Neural cell (in vitro differentiated cells): ENCODE results near the gene TEX261. TPM values are rescaled to one million over a fixed set of nuclear protein-coding genes. Genes with fewer than 3 reads are reported as not detected.

Experiments used
- H2AFZ ChIP-seq: fragments of 200-600, 300-800 bp; sonication (generic), shearing (Covaris generic); 2 replicates; pipeline ENCODE4 v1.6.0; 2014; ENCODE audit warnings: low read depth, mild to moderate bottlenecking, antibody characterized with exemption, low read length, moderate library complexity
- H3F3A ChIP-seq: fragments of 200-600 bp; shearing (Covaris generic); 2 replicates; pipeline ENCODE4 v1.6.1; 2016; ENCODE audit warnings: mild to moderate bottlenecking, moderate library complexity, mixed read lengths, antibody characterized with exemption, low read length; ENCODE audit not compliant: insufficient read depth, poor library complexity, severe bottlenecking
- H3K27ac ChIP-seq: fragments of 200-600, 300-800 bp; sonication (generic), shearing (Covaris generic); 2 replicates; pipeline ENCODE4 v1.5.1; 2014; ENCODE audit warnings: mild to moderate bottlenecking, low read length, moderate library complexity
- H3K27me3 ChIP-seq: fragments of 300-800, 200-600 bp; sonication (generic), shearing (Covaris generic); 2 replicates; pipeline ENCODE4 v1.6.0; 2014; ENCODE audit warnings: mild to moderate bottlenecking, low read depth, low read length, moderate library complexity; ENCODE audit not compliant: insufficient read depth
- H3K36me3 ChIP-seq: fragments of 300-800, 200-600 bp; sonication (generic), shearing (Covaris generic); 2 replicates; pipeline ENCODE4 v1.5.1; 2014; ENCODE audit warnings: mild to moderate bottlenecking, antibody characterized with exemption, low read length, moderate library complexity; ENCODE audit not compliant: insufficient read depth
- H3K4me2 ChIP-seq: fragments of 300-800, 200-600 bp; sonication (generic), shearing (Covaris generic); 2 replicates; pipeline ENCODE4 v1.6.0; 2014; ENCODE audit warnings: mild to moderate bottlenecking, low read length
- H3K4me3 ChIP-seq: fragments of 300-800, 200-600 bp; sonication (generic), shearing (Covaris generic); 2 replicates; pipeline ENCODE4 v1.5.1; 2014; ENCODE audit warnings: mild to moderate bottlenecking, low read length, moderate library complexity
- H3K79me2 ChIP-seq: fragments of 200-600 bp; shearing (Covaris generic); replicated peaks from 2 replicates; pipeline ENCODE4 v1.6.0; 2014; ENCODE audit warnings: mild to moderate bottlenecking, low read length, moderate library complexity; ENCODE audit not compliant: insufficient read depth
- H3K9ac ChIP-seq: fragments of 300-800, 200-600 bp; sonication (generic), shearing (Covaris generic); 2 replicates; pipeline ENCODE4 v1.6.1; 2016; ENCODE audit warnings: mild to moderate bottlenecking, low read length, mixed read lengths
- H3K9me2 ChIP-seq: fragments of 200-600 bp; shearing (Covaris generic); 2 replicates; pipeline ENCODE4 v1.6.1; 2016; ENCODE audit warnings: mild to moderate bottlenecking, low read length, mixed read lengths; ENCODE audit not compliant: insufficient read depth
- H3K9me3 ChIP-seq: fragments of 200-600, 300-800 bp; sonication (generic), shearing (Covaris generic); 2 replicates; pipeline ENCODE4 v1.6.1; 2016; ENCODE audit warnings: mild to moderate bottlenecking, mixed run types, low read length, moderate library complexity, mixed read lengths
- H4K20me1 ChIP-seq: fragments of 200-600 bp; shearing (Covaris generic); 2 replicates; pipeline ENCODE4 v1.6.1; 2016; ENCODE audit warnings: mild to moderate bottlenecking, mixed run types; ENCODE audit not compliant: insufficient read depth
- EP300 ChIP-seq: fragments of 450-650 bp; conservative IDR thresholded peaks from 2 replicates; pipeline ENCODE4 v1.6.1; 2014; ENCODE audit warnings: antibody characterized with exemption, mild to moderate bottlenecking, moderate library complexity; ENCODE audit not compliant: poor library complexity, severe bottlenecking
- EZH2 ChIP-seq: fragments of 200-600, 300-800 bp; shearing (Covaris generic), sonication (generic); IDR thresholded peaks from 2 replicates; pipeline ENCODE4 v1.6.1; 2014; ENCODE audit warnings: antibody characterized with exemption, low read length, borderline replicate concordance, mild to moderate bottlenecking; ENCODE audit not compliant: insufficient read depth, poor library complexity, severe bottlenecking
- MXI1 ChIP-seq: fragments of 450-650 bp; conservative IDR thresholded peaks from 2 replicates; pipeline ENCODE4 v1.6.1; 2014; ENCODE audit warnings: antibody characterized with exemption, mild to moderate bottlenecking; ENCODE audit not compliant: poor library complexity, severe bottlenecking
- POLR2AphosphoS5 ChIP-seq: IDR thresholded peaks from 2 replicates; pipeline ENCODE4 v1.6.1; 2012
- RAD21 ChIP-seq: fragments of 450-650 bp; conservative IDR thresholded peaks from 2 replicates; pipeline ENCODE4 v1.6.1; 2014; ENCODE audit warnings: antibody characterized with exemption, mild to moderate bottlenecking, moderate library complexity
- SMC3 ChIP-seq: fragments of 450-650 bp; conservative IDR thresholded peaks from 2 replicates; pipeline ENCODE4 v1.6.1; 2014; ENCODE audit warnings: antibody characterized with exemption, mild to moderate bottlenecking, moderate library complexity; ENCODE audit not compliant: poor library complexity
- TAF1 ChIP-seq: IDR thresholded peaks from 2 replicates; pipeline ENCODE4 v1.6.1; 2012; ENCODE audit warnings: low read depth
- polyA plus RNA-seq: library from polyadenylated mRNA; depleted of rRNA; stranded (reverse); fragments of >200 nt; gene quantifications from 2 replicates; pipeline ENCODE4 v1.2.3, GENCODE V29; 2014
- TF ChIP-seq, protein P1 (sequence below): IDR thresholded peaks from 2 replicates; pipeline ENCODE4 v1.6.1; 2012; ENCODE audit warnings: borderline replicate concordance
- TF ChIP-seq, protein P2 (sequence below): fragments of 450-650 bp; IDR thresholded peaks from 2 replicates; pipeline ENCODE4 v1.5.1; 2014; ENCODE audit warnings: antibody characterized with exemption, mild to moderate bottlenecking, moderate library complexity; ENCODE audit not compliant: poor library complexity, severe bottlenecking

The TEX261 gene
- polyA plus RNA-seq, 1 donor from 2014 or later: 48.2 TPM

GRCh38 chr2:70987386-70987785 is 7.3 kb downstream of the TEX261 start:
- Histone ChIP-seq H3K36me3 (peaks cover 8% of the 10 kb centered on the region), H3K9ac (no peak overlapping the region), H3K9me2 (no peaks in the 10 kb centered on the region), H3F3A (no peaks in the 10 kb centered on the region), H3K79me2 (no peaks in the 10 kb centered on the region), H2AFZ (no peak overlapping the region), H3K9me3 (no peaks in the 10 kb centered on the region), H3K4me3 (no peak overlapping the region), H4K20me1 (no peaks in the 10 kb centered on the region), H3K4me2 (no peak overlapping the region), H3K27me3 (no peaks in the 10 kb centered on the region), H3K27ac (no peak overlapping the region)
- TF ChIP-seq POLR2AphosphoS5: no peak

- TF ChIP-seq MXI1 (no peak), TAF1 (no peak), SMC3 (no peak), POLR2AphosphoS5 (no peak), EP300 (no peak), EZH2 (no peak), RAD21 (no peak)
- TF ChIP-seq, protein P1, sequence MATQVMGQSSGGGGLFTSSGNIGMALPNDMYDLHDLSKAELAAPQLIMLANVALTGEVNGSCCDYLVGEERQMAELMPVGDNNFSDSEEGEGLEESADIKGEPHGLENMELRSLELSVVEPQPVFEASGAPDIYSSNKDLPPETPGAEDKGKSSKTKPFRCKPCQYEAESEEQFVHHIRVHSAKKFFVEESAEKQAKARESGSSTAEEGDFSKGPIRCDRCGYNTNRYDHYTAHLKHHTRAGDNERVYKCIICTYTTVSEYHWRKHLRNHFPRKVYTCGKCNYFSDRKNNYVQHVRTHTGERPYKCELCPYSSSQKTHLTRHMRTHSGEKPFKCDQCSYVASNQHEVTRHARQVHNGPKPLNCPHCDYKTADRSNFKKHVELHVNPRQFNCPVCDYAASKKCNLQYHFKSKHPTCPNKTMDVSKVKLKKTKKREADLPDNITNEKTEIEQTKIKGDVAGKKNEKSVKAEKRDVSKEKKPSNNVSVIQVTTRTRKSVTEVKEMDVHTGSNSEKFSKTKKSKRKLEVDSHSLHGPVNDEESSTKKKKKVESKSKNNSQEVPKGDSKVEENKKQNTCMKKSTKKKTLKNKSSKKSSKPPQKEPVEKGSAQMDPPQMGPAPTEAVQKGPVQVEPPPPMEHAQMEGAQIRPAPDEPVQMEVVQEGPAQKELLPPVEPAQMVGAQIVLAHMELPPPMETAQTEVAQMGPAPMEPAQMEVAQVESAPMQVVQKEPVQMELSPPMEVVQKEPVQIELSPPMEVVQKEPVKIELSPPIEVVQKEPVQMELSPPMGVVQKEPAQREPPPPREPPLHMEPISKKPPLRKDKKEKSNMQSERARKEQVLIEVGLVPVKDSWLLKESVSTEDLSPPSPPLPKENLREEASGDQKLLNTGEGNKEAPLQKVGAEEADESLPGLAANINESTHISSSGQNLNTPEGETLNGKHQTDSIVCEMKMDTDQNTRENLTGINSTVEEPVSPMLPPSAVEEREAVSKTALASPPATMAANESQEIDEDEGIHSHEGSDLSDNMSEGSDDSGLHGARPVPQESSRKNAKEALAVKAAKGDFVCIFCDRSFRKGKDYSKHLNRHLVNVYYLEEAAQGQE: no peak
- TF ChIP-seq, protein P2, sequence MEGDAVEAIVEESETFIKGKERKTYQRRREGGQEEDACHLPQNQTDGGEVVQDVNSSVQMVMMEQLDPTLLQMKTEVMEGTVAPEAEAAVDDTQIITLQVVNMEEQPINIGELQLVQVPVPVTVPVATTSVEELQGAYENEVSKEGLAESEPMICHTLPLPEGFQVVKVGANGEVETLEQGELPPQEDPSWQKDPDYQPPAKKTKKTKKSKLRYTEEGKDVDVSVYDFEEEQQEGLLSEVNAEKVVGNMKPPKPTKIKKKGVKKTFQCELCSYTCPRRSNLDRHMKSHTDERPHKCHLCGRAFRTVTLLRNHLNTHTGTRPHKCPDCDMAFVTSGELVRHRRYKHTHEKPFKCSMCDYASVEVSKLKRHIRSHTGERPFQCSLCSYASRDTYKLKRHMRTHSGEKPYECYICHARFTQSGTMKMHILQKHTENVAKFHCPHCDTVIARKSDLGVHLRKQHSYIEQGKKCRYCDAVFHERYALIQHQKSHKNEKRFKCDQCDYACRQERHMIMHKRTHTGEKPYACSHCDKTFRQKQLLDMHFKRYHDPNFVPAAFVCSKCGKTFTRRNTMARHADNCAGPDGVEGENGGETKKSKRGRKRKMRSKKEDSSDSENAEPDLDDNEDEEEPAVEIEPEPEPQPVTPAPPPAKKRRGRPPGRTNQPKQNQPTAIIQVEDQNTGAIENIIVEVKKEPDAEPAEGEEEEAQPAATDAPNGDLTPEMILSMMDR: no peak
- H3K9me2 ChIP-seq: no peaks in the 10 kb centered on the region
- H4K20me1 ChIP-seq: no peaks in the 10 kb centered on the region
- peaks cover 8% of the 10 kb centered on the region for H3K36me3 ChIP-seq
- no peak overlapping the region for H3K9ac ChIP-seq
- no peaks in the 10 kb centered on the region for H3K79me2 ChIP-seq
- no peak overlapping the region for H3K4me2 ChIP-seq
- no peaks in the 10 kb centered on the region for H3K27me3 ChIP-seq
- no peak overlapping the region for H2AFZ ChIP-seq
- H3F3A ChIP-seq: no peaks in the 10 kb centered on the region
- no peaks in the 10 kb centered on the region for H3K9me3 ChIP-seq
- H3K4me3 ChIP-seq: no peak overlapping the region
- no peak overlapping the region for H3K27ac ChIP-seq
Observed at GRCh38 chr2:70986499-70987189, 8.0 kb downstream of the TEX261 start.

DNA sequence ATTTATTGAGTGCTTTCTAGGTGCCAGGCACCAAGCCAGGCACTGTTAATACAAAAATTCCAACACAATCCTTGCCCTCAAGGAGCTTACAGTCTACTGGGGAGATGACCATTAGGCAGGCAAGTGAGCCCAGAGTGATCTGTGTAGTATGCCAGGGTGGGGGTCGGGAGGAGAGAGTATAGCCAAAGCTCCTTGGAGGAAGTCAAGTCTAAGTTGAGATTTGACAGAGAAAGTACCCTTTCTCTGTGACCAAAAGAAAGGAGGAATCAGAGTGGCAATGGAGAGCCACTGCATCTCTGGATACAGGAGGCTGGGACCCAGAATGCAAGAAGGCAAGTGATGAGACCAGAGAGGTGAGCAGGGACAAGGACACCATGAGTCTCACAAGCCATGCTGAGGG is 8.7 kb downstream of the TEX261 start:
- Histone ChIP-seq H3K36me3 (peaks cover 8% of the 10 kb centered on the region), H3K79me2 (no peaks in the 10 kb centered on the region), H3K9me3 (no peaks in the 10 kb centered on the region), H3K9me2 (no peaks in the 10 kb centered on the region), H3K4me3 (no peak overlapping the region), H3K9ac (no peak overlapping the region), H2AFZ (no peak overlapping the region), H3K27me3 (no peaks in the 10 kb centered on the region), H3K4me2 (no peak overlapping the region), H4K20me1 (no peaks in the 10 kb centered on the region), H3F3A (no peaks in the 10 kb centered on the region), H3K27ac (no peak overlapping the region)
- TF ChIP-seq RAD21 (no peak), EZH2 (no peak), POLR2AphosphoS5 (no peak), SMC3 (no peak), TAF1 (no peak), MXI1 (no peak), EP300 (no peak)
- TF ChIP-seq, protein P1: no peak
- TF ChIP-seq, protein P2: no peak
